KOPT-K1 (cell line): ENCODE data around the gene RAPGEF1.
"Not testable (repeated sequence)": the region's sequence is repeated elsewhere in the genome, so short reads cannot be mapped to it uniquely, and the experiment has no call there.

Source experiments
- H3K27ac ChIP-seq: fragments of 200-600 bp; sonication (generic); 2 replicates; pipeline ENCODE4 v1.5.1; 2016; ENCODE audit warnings: antibody characterized with exemption, mild to moderate bottlenecking, low read depth, low read length; ENCODE audit not compliant: poor library complexity, severe bottlenecking
- H3K36me3 ChIP-seq: fragments of 200-600 bp; sonication (generic); 2 replicates; pipeline ENCODE4 v1.5.1; 2017; ENCODE audit warnings: antibody characterized with exemption, mild to moderate bottlenecking, low read length, moderate library complexity; ENCODE audit not compliant: insufficient read depth
- H3K9me3 ChIP-seq: fragments of 200-600 bp; sonication (generic); 2 replicates; pipeline ENCODE4 v1.5.1; 2017; ENCODE audit warnings: antibody characterized with exemption, low read length, mild to moderate bottlenecking; ENCODE audit not compliant: insufficient read depth, poor library complexity, severe bottlenecking

The RAPGEF1 gene

GRCh38 chr9:131670247-131671132 is 69.4 kb downstream of the RAPGEF1 start:
- Histone ChIP-seq H3K36me3 (no peaks in the 10 kb centered on the region), H3K27ac (peak overlapping the region; percentile 97), H3K9me3 (no peaks in the 10 kb centered on the region)

GRCh38 chr9:131669269-131670157 is 70.4 kb downstream of the RAPGEF1 start:
- peak overlapping the region; percentile 97 for H3K27ac ChIP-seq
- no peaks in the 10 kb centered on the region for H3K9me3 ChIP-seq
- H3K36me3 ChIP-seq: no peaks in the 10 kb centered on the region; the same call in 1 of the 2 replicates

GRCh38 chr9:131668439-131669268 is 71.2 kb downstream of the RAPGEF1 start:
- Histone ChIP-seq H3K36me3 (no peaks in the 10 kb centered on the region; the same call in 1 of the 2 replicates), H3K9me3 (peaks cover 3% of the 10 kb centered on the region), H3K27ac (peak overlapping the region; percentile 97)

- Histone ChIP-seq H3K27ac (peak overlapping the region; percentile 97), H3K9me3 (peaks cover 3% of the 10 kb centered on the region), H3K36me3 (no peaks in the 10 kb centered on the region; the same call in 1 of the 2 replicates)
Observed at GRCh38 chr9:131668057-131668438, 71.8 kb downstream of the RAPGEF1 start.

- Histone ChIP-seq H3K36me3 (no peaks in the 10 kb centered on the region; the same call in 1 of the 2 replicates), H3K9me3 (peaks cover 3% of the 10 kb centered on the region), H3K27ac (peak overlapping the region; percentile 97)
Observed at GRCh38 chr9:131667576-131667975, 72.3 kb downstream of the RAPGEF1 start.

GRCh38 chr9:131666774-131667173 is 73.1 kb downstream of the RAPGEF1 start:
- Histone ChIP-seq H3K36me3 (no peaks in the 10 kb centered on the region; the same call in 1 of the 2 replicates), H3K9me3 (peaks cover 3% of the 10 kb centered on the region), H3K27ac (peak overlapping the region; percentile 97)

GRCh38 chr9:131666029-131666428 is 73.8 kb downstream of the RAPGEF1 start:
- Histone ChIP-seq H3K36me3 (no peaks in the 10 kb centered on the region; the same call in 1 of the 2 replicates), H3K9me3 (peaks cover 3% of the 10 kb centered on the region), H3K27ac (no peak overlapping the region)

GRCh38 chr9:131663288-131663687 is 76.6 kb downstream of the RAPGEF1 start:
- H3K36me3 ChIP-seq: no peaks in the 10 kb centered on the region; the same call in 1 of the 2 replicates
- H3K27ac ChIP-seq: no peak overlapping the region
- H3K9me3 ChIP-seq: peaks cover 3% of the 10 kb centered on the region

- peak overlapping the region; percentile 21 for H3K27ac ChIP-seq
- H3K9me3 ChIP-seq, H3K36me3 ChIP-seq: not testable (repeated sequence)
Observed at GRCh38 chr9:131662289-131662621, 77.6 kb downstream of the RAPGEF1 start.

- H3K9me3 ChIP-seq: peaks cover 3% of the 10 kb centered on the region
- H3K27ac ChIP-seq: peak overlapping the region; percentile 21
- H3K36me3 ChIP-seq: no peaks in the 10 kb centered on the region; the same call in 1 of the 2 replicates
Observed at GRCh38 chr9:131661568-131662288, 78.1 kb downstream of the RAPGEF1 start.

GRCh38 chr9:131660466-131661405 is 79.1 kb downstream of the RAPGEF1 start:
- H3K27ac ChIP-seq: no peak overlapping the region
- peaks cover 3% of the 10 kb centered on the region for H3K9me3 ChIP-seq
- no peaks in the 10 kb centered on the region; the same call in 1 of the 2 replicates for H3K36me3 ChIP-seq

GRCh38 chr9:131658377-131659129 is 81.3 kb downstream of the RAPGEF1 start:
- Histone ChIP-seq H3K9me3 (no peaks in the 10 kb centered on the region), H3K36me3 (no peaks in the 10 kb centered on the region), H3K27ac (no peak overlapping the region)

GRCh38 chr9:131657940-131658339 is 81.9 kb downstream of the RAPGEF1 start:
- H3K27ac ChIP-seq: no peak overlapping the region
- no peaks in the 10 kb centered on the region for H3K36me3 ChIP-seq
- no peaks in the 10 kb centered on the region for H3K9me3 ChIP-seq
